NCI-H510A treated with DMSO at 0.1 percent for 48 hours (cell line): ENCODE measurements around the gene HLA-G.

ENCODE experiments used
- DNase-seq: peaks from one replicate; lab custom pipeline; 2025; lab: John Stamatoyannopoulos, UW

The HLA-G gene

DNA sequence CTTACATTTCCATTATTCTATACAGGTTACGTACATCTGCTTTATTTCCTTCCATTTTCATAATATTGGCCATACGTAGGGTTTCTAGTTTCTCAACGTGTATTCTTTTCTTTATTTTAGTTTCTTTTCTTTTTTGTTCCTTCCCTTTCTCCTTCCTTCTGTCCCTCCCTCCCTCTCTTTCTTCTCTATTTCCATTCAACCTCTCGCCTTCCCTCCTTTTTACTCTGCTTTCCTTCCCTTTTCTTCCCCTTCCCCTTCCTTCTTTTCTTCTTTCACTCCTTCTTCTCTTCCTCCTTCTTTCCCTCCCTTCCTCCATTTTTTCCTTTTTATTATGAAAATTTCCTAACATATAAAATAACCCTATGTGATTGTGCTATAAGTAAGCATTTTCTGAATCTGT lies 8.7 kb upstream of the HLA-G start:
- DNase-seq = no peak

DNA sequence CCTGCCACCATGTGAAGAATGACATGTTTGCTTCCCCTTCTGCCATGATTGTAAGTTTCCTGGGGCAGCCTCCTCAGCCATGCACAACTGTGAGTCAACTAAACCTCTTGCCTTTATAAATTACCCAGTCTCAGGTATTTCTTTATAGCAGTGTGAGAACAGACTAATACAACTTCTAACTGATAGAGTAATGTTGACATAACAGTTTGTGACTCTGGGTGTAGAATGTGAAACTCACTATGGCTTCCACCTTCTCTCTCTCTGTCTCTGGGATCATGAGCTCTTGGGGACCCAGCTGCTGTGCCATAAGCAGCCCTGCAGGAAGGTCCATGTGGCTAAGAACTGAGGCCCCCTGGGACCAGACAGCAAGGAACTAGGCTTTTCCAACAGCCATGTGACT lies 3.5 kb upstream of the HLA-G start:
- no peak for DNase-seq

DNA sequence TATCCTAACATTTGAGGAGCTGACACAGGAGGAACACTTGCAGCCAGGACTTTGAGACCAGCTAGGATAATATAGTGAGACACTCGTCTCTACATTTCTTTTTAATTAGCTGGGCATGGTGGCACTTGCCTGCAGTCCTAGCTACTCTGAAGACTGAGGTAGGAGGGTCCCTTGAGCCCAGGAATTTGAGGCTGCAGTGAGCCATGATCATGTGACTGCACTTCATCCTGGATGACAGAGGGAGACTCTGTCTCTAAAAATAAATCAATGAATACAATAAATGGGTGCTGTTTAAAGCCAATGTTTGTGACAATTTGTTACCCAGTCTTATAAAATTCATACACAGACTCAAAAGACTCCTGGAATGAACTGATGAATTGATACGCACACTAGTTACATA lies 1.8 kb upstream of the HLA-G start:
- no peak for DNase-seq

DNA sequence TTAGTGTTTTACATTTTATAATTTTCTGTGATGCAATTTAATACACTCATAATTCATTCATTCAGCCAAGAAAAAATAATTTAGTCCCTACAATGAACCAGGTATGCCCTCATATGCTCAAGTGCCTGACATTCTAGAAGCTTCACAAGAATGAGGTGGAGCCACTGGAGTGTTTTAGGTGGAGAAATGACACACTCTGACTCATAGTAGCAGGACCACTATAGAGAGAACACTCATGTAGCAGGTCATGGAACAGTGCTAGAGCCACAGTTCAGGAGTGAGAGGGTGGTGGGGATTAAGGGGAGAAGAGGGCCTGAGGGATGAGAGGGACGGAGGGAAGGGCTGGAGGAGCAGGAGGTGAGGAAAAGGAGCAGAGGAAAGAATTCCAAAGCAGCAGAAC lies 1.4 kb upstream of the HLA-G start:
- no peak for DNase-seq

DNA sequence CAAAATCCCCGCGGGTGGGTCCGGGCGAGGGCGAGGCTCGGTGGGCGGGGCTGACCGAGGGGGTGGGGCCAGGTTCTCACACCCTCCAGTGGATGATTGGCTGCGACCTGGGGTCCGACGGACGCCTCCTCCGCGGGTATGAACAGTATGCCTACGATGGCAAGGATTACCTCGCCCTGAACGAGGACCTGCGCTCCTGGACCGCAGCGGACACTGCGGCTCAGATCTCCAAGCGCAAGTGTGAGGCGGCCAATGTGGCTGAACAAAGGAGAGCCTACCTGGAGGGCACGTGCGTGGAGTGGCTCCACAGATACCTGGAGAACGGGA lies 809 bp downstream of the HLA-G start:
- DNase-seq = no peak

DNA sequence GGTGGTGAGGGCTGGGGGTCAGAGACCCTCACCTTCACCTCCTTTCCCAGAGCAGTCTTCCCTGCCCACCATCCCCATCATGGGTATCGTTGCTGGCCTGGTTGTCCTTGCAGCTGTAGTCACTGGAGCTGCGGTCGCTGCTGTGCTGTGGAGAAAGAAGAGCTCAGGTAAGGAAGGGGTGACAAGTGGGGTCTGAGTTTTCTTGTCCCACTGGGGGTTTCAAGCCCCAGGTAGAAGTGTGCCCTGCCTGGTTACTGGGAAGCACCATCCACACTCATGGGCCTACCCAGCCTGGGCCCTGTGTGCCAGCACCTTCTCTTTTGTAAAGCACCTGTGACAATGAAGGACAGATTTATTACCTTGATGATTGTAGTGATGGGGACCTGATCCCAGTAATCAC lies 2.1 kb downstream of the HLA-G start:
- DNase-seq = no peak

DNA sequence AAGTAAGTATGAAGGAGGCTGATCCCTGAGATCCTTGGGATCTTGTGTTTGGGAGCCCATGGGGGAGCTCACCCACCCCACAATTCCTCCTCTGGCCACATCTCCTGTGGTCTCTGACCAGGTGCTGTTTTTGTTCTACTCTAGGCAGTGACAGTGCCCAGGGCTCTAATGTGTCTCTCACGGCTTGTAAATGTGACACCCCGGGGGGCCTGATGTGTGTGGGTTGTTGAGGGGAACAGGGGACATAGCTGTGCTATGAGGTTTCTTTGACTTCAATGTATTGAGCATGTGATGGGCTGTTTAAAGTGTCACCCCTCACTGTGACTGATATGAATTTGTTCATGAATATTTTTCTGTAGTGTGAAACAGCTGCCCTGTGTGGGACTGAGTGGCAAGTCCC lies 2.8 kb downstream of the HLA-G start:
- DNase-seq = no peak

DNA sequence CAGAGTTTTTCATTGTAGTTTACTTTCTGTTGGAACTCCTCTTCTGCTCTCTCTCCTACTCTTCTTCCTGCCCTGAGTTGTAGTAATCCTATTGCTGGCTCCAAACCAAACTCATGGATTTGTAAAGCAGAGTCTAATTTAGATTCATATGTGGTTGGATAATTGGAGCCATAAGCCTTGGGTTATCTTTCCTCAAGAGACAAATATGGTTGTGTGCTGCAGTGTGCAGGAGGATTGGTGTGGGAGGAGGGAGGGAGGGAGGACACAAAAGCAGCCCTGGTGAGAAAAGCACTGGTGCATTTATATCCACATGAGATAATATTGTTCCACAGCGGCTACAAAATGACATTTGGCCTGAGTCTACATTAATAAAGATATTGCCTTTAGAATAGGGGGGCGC lies 4.2 kb downstream of the HLA-G start:
- no peak for DNase-seq

DNA sequence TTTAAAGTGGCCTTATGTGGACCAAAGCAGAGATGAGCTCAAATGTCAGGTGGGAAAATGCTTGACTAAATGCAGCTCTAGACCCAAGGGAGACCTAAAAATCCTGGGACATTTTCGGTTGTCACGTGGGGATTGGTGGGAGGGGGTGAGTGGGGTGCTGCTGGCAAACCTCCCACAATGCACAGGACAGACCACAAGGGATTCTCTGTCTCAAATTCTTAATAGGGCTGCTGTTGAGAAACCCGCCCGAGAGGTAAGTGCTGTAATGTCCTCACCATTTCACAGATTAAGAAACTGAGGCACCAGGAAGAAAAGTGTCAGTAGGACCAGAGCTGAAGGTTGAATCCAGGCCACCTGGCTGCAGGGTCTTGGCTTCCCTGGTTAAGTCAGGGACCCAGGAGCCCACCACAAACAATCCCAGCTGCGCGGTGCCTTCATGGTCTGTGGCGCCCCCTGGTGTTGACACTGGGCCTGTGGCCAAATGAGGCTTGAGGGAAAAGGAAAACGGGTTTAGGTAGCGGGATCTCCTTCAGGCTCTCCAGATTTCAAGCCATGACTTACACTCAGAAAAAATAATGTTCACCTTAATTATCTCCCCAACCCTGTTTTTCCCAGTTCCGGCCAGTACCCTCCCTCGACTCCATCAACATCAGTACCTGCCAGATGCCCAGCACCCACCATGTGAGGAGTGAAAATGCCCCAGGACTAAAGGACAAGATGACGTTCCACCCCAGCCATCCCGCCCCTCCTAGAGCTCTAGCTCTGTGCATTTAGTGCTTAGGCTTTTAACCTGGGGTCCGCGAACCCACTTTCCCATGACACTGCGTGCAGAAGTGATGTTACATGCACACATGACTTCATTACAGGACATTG lies 7.2 kb downstream of the HLA-G start:
- no peak for DNase-seq

DNA sequence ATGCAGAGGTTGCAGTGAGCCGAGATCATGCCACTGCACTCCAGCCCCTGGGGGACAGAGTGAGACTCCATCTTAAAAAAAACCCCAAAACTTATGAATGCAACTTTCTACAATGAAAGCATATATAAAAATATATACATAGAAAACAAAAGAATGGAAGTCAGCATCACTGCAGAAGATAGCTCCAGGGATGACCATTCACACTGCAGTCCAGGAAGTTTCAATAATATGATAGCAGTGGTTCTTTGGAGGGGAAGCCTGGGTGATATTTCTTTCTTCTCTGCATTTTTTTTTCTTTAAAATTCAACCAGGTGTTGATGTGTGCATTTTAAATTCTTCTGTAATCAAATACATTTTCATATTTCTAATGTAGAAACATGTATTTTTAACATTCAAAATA lies 12.3 kb downstream of the HLA-G start:
- no peak for DNase-seq

DNA sequence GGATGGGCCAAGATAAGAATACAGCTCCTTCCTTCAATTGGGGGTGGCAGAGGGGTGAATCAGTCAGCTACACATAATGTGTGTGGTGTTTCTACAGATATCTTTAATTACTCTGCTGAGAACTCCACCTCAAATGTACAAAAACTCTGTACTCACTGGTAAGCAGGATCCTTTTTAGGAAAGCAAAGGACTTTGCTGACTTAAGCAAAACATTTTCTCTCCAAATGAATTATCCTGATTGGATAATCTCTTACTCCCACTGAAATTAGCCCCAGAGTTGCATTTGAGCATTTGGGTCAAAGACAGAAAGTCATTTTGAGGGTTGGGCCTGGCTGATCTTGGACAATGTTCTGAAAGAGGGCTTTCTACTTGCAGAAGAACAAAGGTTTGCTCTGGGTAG lies 13.4 kb downstream of the HLA-G start:
- no peak for DNase-seq

DNA sequence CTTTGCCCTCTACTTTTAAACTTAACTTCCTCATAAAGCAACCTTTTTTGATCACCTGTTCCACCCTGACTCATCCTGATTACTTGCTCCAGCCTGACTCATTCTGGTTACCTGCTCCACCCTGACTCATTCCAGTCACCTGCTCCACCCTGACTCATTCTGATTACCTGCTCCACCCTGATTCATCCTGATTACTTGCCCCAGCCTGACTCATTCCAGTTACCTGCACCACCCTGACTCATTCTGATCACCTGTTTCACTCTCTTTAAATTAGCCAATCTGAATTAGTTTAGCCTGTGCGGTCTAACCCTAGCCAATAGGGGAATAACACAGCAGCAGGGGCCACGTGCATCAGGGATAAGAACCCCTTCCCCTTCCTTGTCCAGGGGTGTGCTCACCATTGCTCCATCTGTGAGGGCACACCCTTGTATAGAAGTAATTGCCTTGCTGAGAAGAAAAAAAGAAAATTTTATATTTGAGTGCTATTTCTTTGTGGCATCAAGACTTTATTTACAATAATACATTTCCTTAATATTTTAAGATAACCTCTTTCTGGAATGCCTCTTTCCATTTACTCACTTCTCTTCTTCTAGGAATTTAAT lies 17.9 kb downstream of the HLA-G start:
- no peak for DNase-seq

DNA sequence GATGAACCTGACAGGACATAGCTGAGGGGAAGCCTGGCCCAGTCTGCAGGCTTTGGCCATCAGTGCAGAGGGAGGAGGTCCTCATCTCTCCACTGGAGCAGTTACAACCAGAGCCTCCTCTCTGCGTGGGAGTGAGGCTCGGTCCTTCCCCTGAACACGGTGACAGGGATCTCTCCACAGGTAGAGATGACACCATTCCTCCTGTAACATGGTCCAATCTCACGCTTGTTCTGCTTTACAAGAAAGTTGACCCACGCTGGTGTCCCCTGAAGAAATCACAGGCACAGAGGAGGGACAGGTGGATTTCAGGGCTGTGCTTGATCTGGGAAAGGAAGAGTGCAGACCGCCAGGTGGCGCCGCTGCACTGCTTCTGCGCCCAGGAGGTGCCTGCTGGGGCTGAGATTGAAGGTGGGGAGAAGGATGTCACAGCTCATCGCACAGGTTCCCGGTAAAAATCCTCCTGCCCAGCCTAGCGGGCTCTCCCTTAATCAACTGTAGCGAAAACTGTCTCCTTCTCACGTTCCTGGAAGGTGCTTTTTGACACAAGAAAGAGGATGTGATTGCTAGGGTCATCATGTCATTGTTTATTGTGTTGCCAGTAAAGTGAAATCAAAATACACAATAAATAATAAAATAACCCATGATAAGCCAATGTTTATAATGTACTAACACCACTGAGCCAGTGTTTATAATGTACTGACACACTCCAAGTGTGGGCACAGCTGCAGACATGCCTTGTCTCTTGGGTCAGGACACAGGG lies 20.4 kb downstream of the HLA-G start:
- DNase-seq = peak; percentile 30

DNA sequence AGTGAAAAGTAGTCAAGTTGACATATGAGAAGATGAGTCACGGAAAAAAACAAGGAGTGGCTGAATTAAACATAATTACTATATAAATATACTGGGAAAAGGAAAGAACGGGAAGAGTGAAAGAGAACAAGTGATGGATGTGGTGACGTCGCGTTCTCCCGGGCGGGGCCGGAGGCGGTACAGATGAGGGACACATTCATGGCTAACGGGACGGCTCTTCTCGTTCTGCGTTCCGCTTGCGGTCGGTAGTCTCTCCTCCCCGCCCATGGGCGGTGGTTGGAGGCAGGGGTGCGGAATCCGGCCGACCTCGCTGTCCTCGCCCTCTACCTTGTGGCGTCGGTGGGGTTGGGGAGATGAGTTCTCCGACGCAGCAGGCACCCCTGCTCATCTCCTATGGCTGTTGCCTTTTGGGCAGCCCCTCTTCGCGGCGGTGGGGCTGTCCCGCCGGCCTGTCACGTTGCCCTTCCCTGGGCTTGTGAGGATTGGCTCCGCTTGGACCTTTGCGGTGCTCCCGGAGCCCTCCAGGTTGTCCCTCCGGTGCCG lies 22.5 kb downstream of the HLA-G start:
- no peak for DNase-seq

DNA sequence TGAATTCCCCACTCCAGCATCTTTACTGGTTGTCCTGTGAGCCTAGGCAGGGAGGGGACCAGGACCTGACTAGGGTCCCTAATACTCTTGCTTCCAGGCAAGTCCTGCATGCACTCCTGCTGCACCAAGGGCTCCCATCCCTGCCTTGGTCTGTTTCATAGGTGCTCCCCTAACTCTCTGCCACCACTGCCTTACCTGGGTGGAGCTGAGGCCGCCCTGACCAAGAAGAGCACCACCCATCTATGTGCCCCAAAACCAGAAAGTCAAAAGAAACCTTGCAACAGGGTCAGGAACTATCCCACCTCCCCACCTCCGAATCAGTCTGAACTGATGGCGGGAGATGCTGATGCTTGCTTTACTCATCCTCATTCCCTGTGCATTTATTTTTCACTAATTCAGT lies 23.6 kb downstream of the HLA-G start:
- DNase-seq = no peak

DNA sequence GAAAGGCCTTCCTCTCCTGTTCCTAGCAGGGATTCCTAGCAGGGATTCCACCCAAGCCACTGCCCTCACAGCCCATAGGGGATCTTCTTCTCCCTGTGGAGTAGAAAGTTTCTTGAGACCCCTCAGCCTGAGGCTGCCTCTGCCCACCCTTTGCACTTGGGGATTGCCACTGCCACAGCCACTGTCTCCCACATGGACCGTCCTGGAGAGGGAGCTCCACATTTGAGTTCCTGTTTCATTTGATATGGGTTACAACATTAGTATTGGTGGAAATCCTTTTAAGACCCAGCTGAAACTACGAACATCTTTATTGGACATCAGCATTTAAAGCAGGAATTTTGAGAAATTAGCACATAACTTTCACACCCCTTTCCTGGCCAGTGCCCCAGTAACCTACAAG lies 25.6 kb downstream of the HLA-G start:
- no peak for DNase-seq

DNA sequence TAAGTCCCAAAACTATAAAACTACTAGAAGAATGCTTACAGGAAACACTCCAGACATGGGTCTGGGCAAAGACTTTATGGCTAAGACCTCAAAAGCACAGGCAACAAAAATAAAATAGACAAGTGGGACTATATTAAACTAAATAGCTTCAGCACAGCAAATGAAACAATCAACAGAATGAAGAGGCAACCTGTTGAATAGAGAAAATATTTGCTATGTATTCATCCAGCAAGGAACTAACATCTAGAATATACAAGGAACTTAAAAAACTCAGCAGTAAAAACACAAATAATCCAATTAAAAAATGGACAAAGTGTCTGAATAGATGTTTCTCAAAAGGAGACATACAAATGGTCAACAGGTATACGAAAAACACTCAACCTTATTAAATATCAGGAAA lies 30.4 kb downstream of the HLA-G start:
- no peak for DNase-seq

DNA sequence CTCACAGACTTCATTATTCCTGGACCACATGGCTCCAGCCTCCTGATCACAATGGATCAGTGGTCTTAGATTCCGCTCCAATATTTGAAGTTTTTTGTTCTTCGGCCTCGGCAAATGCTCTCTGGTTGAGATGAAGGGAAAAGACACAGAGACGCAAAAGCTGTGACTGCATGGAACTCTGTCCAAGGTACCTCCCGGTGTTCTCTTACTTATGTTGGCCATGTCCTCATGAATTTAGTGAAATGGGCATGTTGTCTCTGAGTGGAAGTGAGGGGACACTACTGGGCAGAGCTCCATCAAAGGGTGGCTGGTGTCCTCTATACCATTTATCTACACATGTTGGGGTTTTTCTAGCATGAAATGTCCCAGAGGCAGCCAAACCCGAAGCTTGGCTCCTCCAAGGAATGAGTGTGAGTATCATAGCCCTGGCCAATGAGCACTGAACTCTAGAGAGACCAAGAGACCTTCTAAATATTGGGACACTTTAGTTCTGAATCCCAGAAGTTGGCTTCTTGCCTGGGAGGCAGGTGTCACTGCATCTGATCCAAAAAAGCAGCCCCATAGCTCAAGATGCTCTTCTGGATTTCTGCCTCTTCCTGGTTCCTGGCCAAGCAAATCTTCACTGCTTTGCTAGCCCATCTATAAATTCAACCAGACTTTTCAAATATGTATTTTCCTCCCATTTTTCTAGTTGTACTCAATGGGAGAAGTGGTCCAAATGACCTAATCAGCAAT lies 34.1 kb downstream of the HLA-G start:
- no peak for DNase-seq

DNA sequence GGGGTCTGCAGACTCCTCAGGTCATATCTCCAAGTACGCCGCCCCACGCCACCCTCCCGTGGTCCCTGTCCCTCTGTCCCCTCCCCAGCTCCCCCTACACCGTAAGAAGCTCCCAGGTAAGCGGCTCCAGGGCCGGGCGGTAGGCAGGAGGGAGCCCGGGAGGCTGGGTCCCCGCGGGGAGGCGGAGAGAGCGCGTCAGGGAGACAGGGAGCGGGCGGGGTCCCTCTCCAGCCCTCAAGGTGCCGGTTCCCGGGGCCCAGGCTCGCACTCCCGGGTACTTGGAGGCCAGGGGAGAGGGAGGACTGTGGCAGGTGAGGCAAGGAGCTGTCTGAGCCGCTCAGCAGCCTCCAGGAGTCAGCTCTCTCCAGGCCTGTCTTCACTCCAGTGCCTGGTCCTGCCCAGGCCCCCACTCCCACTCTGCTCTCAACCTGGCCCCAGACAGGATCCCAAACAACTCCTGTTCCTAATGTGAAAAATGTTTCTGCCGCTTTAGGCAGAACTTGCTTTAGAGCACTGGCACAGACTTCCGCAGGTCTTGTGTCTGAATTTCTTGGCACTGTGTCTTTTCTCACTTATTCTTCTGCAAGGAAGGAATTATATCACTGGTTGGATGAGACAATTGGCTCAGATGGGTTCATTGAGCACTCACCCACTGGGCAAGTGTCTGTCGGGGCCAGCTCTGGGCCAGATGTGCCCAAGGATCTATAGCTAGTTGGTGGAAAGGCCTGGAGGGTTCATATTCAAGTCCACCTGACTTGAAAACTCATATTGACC lies 36.6 kb downstream of the HLA-G start:
- no peak for DNase-seq

DNA sequence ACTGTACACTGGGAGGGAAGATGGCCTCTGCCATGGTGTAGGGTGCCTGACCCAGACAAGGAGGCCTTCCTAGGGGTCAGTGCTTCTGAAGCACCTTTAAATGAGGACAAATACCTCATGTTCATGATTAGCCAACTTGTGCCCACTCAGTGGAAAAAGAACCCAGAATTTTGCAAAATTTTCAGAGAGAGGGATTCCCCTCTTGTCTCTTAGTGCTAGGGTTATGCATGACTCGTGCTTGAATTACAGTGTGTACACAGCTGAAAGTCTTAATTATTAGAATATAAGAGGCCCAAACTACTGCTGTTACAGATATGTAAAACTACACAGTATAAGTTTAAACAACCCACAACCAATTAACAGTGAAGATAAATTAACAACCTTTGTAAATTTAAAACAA lies 38.0 kb downstream of the HLA-G start:
- no peak for DNase-seq

DNA sequence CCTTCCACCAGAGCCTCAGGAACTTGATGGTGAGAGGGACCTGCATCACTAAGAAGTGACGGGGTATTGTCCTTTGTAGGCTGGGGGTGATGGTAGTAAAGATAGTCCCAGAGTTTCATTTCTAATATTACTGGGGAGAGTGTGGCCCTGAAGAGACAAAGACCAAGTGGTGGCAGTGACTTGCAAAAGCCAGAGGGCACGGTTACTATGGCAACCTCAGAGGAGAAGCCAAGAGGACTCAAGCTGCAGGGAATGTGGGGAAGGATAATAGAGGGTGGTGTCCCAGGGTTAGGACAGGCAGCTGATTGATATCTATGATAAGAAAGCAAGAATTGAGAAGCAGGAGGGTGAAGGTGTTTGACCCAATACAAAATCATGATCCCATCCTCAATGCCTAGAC lies 42.5 kb downstream of the HLA-G start:
- DNase-seq = no peak

DNA sequence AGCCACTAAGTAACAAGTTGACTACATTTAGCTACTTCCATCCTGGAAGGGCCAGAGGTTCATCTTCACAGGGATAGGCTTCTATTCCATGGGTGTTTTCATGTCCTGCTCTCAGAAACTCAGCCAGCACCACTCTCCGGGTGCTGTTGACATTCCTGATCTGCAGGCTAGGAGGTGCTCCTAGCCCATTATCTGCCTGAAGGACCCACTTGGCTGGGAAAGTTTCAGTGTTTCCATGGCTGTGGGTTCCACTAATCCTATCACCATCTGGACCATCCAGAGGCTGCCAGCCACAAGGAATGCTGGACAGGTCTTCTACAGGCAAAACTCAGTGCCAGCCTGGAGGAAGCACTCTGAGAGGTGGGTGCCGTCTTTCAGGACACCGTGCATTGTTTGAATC lies 45.2 kb downstream of the HLA-G start:
- DNase-seq = no peak
